Activated CD8-positive, alpha-beta T cell treated with anti-CD3 and anti-CD28 coated beads for 36 hours (primary cell): ENCODE results near the gene ZNF442. TPM values are rescaled to one million over a fixed set of nuclear protein-coding genes. Genes with fewer than 3 reads are reported as not detected.
"Not testable (repeated sequence)": the region's sequence is repeated elsewhere in the genome, so short reads cannot be mapped to it uniquely, and the experiment has no call there.

Source experiments
- ATAC-seq: fragments of 200-7000 bp; cut with Tn5 transposase; one replicate; pipeline ENCODE4 v1.10.0; 2021; ENCODE audit warnings: mild to moderate bottlenecking, moderate library complexity
- CTCF ChIA-PET: fragments of 350-600 bp; sonication (Branson Sonifier 250); formaldehyde crosslinking; loops from one replicate; lab custom pipeline; 2021; ENCODE audit warnings: antibody characterized with exemption; lab: Charles Lee
- POLR2A ChIA-PET: fragments of 350-600 bp; sonication (Branson Sonifier 250); formaldehyde crosslinking; loops from one replicate; lab custom pipeline; 2021; ENCODE audit warnings: antibody characterized with exemption; lab: Charles Lee
- DNase-seq: peaks from one replicate; pipeline ENCODE4 v3.0.0-alpha.2; 2020
- H3K27ac Mint-ChIP-seq: one replicate; pipeline ENCODE4 v1.8.0; 2021; ENCODE audit warnings: mild to moderate bottlenecking, mixed read lengths
- H3K27me3 Mint-ChIP-seq: one replicate; pipeline ENCODE4 v1.8.0; 2021; ENCODE audit warnings: mixed read lengths
- H3K36me3 Mint-ChIP-seq: one replicate; pipeline ENCODE4 v1.8.0; 2021; ENCODE audit warnings: low read depth, mixed read lengths
- H3K4me1 Mint-ChIP-seq: one replicate; pipeline ENCODE4 v1.8.0; 2021; ENCODE audit warnings: low read depth, mixed read lengths
- H3K4me3 Mint-ChIP-seq: one replicate; pipeline ENCODE4 v1.8.0; 2021; ENCODE audit warnings: mild to moderate bottlenecking, moderate library complexity, mixed read lengths
- H3K9me3 Mint-ChIP-seq: one replicate; pipeline ENCODE4 v1.8.0; 2021; ENCODE audit warnings: mixed read lengths
- intact Hi-C: fragments of 100-400 bp; cut with micrococcal nuclease; formaldehyde crosslinking; loops from one replicate; pipeline ENCODE4 v1.10.0; 2022
- total RNA-seq, 2 experiments: library from RNA; stranded (reverse); gene quantifications; one replicate each; pipeline ENCODE4 v1.2.3, GENCODE V29; 2021
- TF ChIP-seq, protein P1 (sequence below): fragments of 200-600 bp; IDR thresholded peaks from one replicate; pipeline ENCODE4 v1.8.0; 2022; ENCODE audit warnings: antibody characterized with exemption, mild to moderate bottlenecking

The ZNF442 gene
- total RNA-seq, 2 experiments from 2014 or later = 1.5 to 1.8 TPM

DNA sequence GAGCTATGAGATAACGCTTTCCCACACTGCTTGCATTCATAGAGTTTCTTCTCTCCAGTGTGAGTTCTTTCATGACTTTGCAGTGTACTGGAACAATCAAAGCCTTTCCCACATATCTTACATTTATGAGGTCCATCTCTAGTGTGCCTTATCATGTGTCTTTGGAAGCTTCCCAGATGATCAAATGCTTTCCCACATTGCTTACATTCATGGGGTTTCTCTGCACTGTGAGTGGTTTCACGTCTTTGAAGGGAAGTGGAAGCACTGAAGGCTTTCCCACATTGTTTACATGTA lies 14.9 kb upstream of the ZNF442 start:
- Mint-ChIP-seq H3K4me1 (no peaks in the 10 kb centered on the region), H3K27me3 (no peaks in the 10 kb centered on the region), H3K9me3 (peaks cover 48% of the 10 kb centered on the region), H3K36me3 (peaks cover 40% of the 10 kb centered on the region), H3K27ac (no peak overlapping the region), H3K4me3 (no peak overlapping the region)
- ChIA-PET CTCF (no interaction called here), POLR2A (no interaction called here)
- intact Hi-C loops = no loop called here
- DNase-seq (no peak), ATAC-seq (no peak)
- TF ChIP-seq, protein P1, sequence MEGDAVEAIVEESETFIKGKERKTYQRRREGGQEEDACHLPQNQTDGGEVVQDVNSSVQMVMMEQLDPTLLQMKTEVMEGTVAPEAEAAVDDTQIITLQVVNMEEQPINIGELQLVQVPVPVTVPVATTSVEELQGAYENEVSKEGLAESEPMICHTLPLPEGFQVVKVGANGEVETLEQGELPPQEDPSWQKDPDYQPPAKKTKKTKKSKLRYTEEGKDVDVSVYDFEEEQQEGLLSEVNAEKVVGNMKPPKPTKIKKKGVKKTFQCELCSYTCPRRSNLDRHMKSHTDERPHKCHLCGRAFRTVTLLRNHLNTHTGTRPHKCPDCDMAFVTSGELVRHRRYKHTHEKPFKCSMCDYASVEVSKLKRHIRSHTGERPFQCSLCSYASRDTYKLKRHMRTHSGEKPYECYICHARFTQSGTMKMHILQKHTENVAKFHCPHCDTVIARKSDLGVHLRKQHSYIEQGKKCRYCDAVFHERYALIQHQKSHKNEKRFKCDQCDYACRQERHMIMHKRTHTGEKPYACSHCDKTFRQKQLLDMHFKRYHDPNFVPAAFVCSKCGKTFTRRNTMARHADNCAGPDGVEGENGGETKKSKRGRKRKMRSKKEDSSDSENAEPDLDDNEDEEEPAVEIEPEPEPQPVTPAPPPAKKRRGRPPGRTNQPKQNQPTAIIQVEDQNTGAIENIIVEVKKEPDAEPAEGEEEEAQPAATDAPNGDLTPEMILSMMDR = no peak

DNA sequence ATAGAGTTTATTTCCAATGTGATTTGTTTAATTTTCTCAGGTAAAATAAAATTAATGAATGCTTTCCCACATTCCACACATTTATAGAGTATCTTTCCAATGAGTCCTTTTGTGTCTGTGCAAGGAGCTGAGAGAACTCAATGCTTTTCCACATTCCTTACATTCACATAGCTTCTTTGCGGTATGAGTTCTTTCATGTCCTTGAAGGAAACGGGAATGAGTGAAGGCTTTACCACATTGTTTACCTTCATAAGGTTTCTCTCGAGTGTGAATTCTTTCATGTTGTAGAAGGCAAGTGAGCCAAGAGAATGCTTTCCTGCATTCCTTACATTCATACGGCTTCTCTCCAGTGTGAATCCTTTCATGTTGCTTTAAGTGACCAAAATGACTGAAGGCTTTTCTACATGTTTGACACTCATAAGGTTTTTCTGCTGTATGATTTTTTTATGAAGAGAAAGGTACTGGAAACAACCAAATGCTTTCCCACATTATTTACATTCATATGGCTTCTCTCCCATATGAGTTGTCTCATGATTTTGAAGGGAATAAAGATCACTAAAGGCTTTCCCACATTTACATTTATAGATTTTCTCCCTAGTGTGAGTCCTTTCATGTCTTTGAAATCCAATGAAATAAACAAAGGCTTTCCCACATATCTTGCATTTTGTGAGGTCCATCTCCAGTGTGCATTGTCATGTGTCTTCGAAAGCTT lies 14.4 kb upstream of the ZNF442 start:
- ATAC-seq (no peak), DNase-seq (no peak)
- Mint-ChIP-seq H3K36me3 (peaks cover 40% of the 10 kb centered on the region), H3K9me3 (peaks cover 48% of the 10 kb centered on the region), H3K27ac (no peak overlapping the region), H3K4me1 (no peaks in the 10 kb centered on the region), H3K4me3 (no peak overlapping the region), H3K27me3 (no peaks in the 10 kb centered on the region)
- ChIA-PET POLR2A (no interaction called here), CTCF (no interaction called here)
- intact Hi-C loops = no loop called here
- TF ChIP-seq, protein P1 = no peak

DNA sequence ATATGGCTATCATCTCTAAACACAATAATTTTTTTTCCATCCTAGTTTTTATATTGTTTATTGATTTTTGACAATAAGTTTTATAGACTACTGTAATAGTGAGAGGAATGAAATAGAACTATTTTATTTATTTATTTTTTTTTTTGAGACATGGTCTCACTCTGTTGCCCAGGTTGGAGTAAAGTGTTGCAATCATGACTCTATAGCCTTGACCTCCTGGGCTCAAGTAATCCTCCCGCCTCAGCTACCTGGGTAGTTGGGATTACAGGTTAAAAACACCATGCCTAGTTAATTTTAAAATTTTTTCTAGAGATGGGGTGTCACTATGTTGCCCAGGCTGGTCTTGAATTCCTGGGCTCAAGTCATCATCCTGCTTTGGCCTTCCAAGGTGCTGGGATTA lies 8.5 kb upstream of the ZNF442 start:
- Mint-ChIP-seq H3K4me3 (no peak overlapping the region), H3K36me3 (peaks cover 13% of the 10 kb centered on the region), H3K27ac (no peak overlapping the region), H3K27me3 (no peaks in the 10 kb centered on the region), H3K9me3 (peaks cover 23% of the 10 kb centered on the region), H3K4me1 (no peaks in the 10 kb centered on the region)
- ChIA-PET POLR2A (no interaction called here), CTCF (no interaction called here)
- DNase-seq (no peak), ATAC-seq (no peak)
- TF ChIP-seq, protein P1 = no peak
- intact Hi-C loops = no loop called here

DNA sequence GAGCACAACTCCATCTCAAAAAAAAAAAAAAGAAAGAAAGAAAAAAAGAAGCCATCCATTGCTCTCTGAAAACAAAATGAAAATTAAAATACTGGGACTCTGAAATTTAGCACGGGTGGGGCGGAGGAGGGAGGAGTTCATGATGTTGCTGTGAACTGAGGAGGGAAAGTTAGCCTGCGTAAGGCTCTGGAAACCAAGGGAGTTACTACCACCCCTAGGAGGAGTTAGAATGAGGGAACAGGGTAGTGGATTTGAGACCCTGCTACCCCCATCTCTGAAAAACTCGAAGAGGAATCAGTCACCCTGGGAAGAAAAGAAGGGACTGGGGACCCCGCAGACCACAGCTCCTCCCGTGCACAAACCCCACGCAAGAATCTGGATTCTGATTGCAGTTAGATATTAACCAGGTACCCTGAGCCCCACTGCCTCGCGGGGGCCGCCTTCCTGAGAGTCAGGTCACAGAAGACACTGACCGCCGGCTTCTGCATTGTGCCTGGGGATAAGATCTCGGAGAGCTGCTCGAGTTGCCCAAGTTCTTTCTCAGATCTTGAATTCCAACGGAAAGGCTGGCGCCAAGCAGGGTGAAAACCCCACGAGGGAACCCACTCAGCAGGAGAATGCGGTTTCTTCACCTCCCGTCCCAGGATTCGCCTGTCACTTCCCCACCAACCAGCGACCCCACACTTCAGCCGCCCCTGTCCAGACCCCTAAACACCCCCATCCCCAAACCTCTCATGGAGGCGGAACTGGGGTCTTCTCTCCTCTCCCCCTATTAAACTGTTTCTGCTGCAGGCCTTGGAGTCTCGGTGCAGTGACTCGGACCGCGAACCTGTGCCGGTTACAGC lies 870 bp downstream of the ZNF442 start:
- ChIA-PET CTCF (interaction anchor here (1.0 to 1.1 kb wide), 3 partner anchors 31 to 75 kb away, joined by 3 to 4 read pairs (median 4); partner anchors contain the start of gene ZNF563), POLR2A (interaction anchor here (0.9 to 2.4 kb wide), 6 partner anchors 31 to 201 kb away, joined by 3 to 9 read pairs (median 4); partner anchors contain the start of genes ZNF136 and ZNF563)
- peak overlapping the region; percentile 94 for H3K4me3 Mint-ChIP-seq
- peaks cover 3% of the 10 kb centered on the region for H3K9me3 Mint-ChIP-seq
- H3K4me1 Mint-ChIP-seq = peaks cover 18% of the 10 kb centered on the region
- intact Hi-C loops = no loop called here
- TF ChIP-seq, protein P1 = no peak
- peak; percentile 12 for DNase-seq
- peaks cover 5% of the 10 kb centered on the region for H3K36me3 Mint-ChIP-seq
- ATAC-seq = no peak
- peak overlapping the region; percentile 63 for H3K27ac Mint-ChIP-seq
- no peaks in the 10 kb centered on the region for H3K27me3 Mint-ChIP-seq

DNA sequence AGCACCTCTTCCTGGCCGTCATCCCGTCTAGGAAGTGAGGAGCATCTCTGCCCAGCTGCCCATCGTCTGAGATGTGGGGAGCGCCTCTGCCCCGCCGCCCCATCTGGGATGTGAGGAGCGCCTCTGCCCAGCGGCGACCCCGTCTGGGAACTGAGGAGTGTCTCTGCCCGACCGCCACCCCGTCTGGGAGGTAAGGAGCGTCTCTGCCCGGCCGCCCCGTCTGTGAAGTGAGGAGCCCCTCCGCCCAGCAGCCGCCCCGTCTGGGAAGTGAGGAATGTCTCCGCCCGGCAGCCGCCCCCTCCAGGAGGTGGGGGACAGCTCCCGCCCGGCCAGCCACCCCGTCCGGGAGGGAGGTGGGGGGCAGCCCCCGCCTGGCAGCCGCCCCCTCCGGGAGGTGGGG lies 3.2 kb downstream of the ZNF442 start:
- DNase-seq, POLR2A ChIA-PET, H3K9me3 Mint-ChIP-seq, CTCF ChIA-PET, H3K4me3 Mint-ChIP-seq, intact Hi-C loops, H3K27me3 Mint-ChIP-seq, H3K36me3 Mint-ChIP-seq, ATAC-seq, H3K27ac Mint-ChIP-seq: not testable (repeated sequence)
- peaks cover 18% of the 10 kb centered on the region for H3K4me1 Mint-ChIP-seq
